Midbrain (tissue), 1 donor: Measurements from ENCODE around the gene SPCS3.
"Not testable (repeated sequence)": the region's sequence is repeated elsewhere in the genome, so short reads cannot be mapped to it uniquely, and the experiment has no call there.

Experiments used
- DNase-seq: peaks from one replicate; lab custom pipeline; 2025; lab: John Stamatoyannopoulos, UW

SPCS3 gene

DNA sequence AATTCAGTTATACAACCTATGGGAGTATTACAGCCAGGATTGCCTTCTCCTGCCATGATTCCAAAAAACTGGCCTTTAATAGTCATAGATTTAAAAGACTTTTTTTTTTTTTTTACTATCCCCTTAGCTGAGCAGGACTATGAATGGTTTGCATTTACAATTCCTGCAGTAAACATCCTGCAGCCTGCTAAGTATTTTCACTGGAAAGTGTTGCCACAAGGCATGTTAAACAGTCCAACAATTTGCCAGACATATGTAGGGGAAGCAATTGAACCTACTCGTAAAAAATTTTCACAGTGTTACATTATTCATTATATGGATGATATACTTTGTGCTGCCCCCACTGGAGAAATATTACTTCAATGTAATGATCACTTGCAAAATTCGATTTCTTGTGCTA, 27.1 kb downstream of the SPCS3 start:
- DNase-seq = not testable (repeated sequence)

- no peak for DNase-seq
Observed at GRCh38 chr4:176350671-176351070, 30.9 kb downstream of the SPCS3 start.

- DNase-seq = no peak
Observed at GRCh38 chr4:176354884-176355283, 35.1 kb downstream of the SPCS3 start.

- DNase-seq = no peak
Observed at GRCh38 chr4:176357359-176358082, 37.8 kb downstream of the SPCS3 start.

DNA sequence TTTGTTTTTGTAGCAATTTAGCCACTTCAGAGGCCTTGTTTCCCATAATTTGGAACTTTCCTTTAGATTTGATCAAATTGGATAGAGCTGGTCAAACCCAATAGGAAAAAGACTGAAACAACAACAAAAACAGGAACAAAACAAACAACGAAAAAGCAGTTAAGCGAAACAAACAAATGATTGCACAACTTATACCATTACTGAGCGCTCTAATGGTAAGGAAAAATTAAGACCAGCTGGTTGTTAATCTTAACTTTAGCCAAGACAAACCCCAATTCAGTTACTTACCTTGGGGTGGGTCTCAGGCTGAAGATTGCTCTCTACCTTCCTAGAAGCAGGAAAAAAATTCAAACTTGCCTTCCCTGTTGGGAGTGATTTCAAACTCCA, 38.3 kb downstream of the SPCS3 start:
- DNase-seq = no peak

DNA sequence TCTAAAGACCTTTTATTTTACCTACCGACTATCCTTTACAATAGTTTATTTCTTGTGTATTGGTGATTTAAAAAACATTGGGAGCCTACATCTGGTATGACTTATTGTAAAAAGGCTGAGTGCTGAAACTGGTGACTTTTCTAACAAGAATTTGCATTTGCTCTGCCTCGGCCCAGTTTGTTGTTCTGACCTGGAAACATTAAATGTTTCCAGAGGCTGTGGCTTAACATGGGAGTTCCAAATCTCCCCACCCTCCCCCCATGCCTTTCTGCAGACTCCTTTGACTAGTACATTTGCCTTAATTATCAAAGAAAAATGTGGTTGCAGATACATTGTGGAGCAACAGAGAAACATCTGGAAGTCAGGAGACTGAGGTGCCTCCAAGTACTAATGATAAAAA, 39.8 kb downstream of the SPCS3 start:
- no peak for DNase-seq

- DNase-seq = no peak
Observed at GRCh38 chr4:176360446-176360845, 40.7 kb downstream of the SPCS3 start.

DNA sequence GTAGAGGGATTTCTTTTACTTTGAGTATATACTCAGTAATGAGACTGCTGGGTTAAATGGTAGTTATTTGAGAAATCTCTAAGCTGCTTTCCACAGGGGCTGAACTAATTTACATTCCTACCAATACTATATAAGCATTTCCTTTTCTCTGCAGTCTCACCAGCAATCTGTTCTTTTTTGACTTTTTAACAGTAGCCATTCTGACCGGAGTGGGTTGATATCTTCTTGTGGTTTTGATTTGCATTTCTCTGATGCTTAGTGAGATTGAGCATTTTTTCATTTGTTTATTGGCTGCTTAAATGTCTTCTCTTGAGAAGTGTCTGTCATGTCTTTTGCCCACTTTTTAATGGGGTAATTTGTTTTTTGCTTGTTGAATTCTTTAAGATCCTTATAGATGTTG, 43.3 kb downstream of the SPCS3 start:
- DNase-seq = no peak

- DNase-seq = no peak
Observed at GRCh38 chr4:176367771-176368465, 48.2 kb downstream of the SPCS3 start.

DNA sequence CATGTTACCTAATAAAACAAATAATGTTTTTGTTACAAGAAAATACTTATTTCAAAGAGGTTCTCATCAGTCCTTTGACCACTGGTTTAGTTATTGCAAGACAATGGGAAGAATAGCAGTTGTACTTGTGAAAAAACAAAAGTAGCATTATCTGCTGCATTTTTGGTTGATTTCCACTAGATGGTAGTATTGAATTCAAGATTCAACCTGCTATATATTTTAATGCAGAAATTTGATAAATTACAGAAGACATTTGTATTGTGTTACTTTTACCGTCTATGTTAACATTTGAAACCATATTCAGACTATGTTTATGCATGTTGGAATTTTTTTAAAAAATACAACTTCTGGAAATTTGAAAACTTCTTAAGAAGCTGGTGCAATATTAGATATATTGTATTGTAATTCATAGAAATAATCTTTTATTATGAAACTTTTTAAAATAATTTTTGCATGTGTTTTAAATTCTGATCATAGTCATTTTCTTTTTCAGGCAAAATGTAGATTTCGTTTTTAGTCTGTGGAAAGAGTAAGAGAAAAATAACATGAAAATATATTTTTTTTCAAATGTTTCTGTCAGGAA, 56.4 kb downstream of the SPCS3 start:
- peak; percentile 35 for DNase-seq

DNA sequence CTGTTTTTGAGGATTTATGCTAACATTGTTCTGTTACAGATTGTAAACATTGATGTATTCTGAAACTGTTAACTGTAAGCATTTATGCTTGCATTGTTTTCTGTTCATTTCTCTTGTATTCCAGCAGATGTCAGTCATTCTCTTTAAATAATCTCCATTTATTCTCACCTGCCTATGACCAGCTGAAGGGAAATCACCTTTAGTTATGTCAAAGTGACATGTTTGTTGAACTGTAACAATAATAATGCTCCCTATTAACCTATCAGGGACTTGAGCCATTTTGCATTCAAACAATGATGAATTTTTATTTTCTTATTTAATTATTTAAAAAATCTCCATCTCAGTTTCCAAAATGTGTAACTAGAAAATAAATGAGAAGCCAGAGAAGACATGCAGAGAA, 58.0 kb downstream of the SPCS3 start:
- DNase-seq = no peak

GRCh38 chr4:176380352-176381157, 60.8 kb downstream of the SPCS3 start:
- DNase-seq = no peak
